ENCODE data around the gene STPG1.

STPG1 gene

GRCh38 chr1:24440436-24440835 is 26.9 kb upstream of the STPG1 start:
- TF ChIP-seq CTCF (conservative IDR thresholded peaks at IDR 0.05): no peak
- no peak for TF ChIP-seq ZFX (IDR thresholded peaks at IDR 0.05)
- H3K27ac ChIP-seq: no peak overlapping the region

- H3K27ac ChIP-seq: no peak overlapping the region
- TF ChIP-seq ZFX (IDR thresholded peaks at IDR 0.05): no peak
- TF ChIP-seq CTCF (conservative IDR thresholded peaks at IDR 0.05): no peak
Observed at GRCh38 chr1:24438423-24438901, 24.9 kb upstream of the STPG1 start.

GRCh38 chr1:24437631-24438396 is 24.2 kb upstream of the STPG1 start:
- no peak overlapping the region for H3K27ac ChIP-seq
- no peak for TF ChIP-seq ZFX (IDR thresholded peaks at IDR 0.05)
- no peak for TF ChIP-seq CTCF (conservative IDR thresholded peaks at IDR 0.05)

GRCh38 chr1:24435782-24436365 is 22.3 kb upstream of the STPG1 start:
- H3K27ac ChIP-seq: no peak overlapping the region
- TF ChIP-seq CTCF (conservative IDR thresholded peaks at IDR 0.05): no peak
- TF ChIP-seq ZFX (IDR thresholded peaks at IDR 0.05): no peak

- no peak for TF ChIP-seq ZFX (IDR thresholded peaks at IDR 0.05)
- TF ChIP-seq CTCF (conservative IDR thresholded peaks at IDR 0.05): no peak
- no peak overlapping the region for H3K27ac ChIP-seq
Observed at GRCh38 chr1:24427545-24427862, 13.9 kb upstream of the STPG1 start.

- TF ChIP-seq CTCF (conservative IDR thresholded peaks at IDR 0.05) (no peak), ZFX (IDR thresholded peaks at IDR 0.05) (no peak)
Observed at GRCh38 chr1:24426744-24427544, 13.4 kb upstream of the STPG1 start.

GRCh38 chr1:24425922-24426321 is 12.3 kb upstream of the STPG1 start:
- H3K27ac ChIP-seq: no peak overlapping the region
- no peak for TF ChIP-seq CTCF (conservative IDR thresholded peaks at IDR 0.05)
- TF ChIP-seq ZFX (IDR thresholded peaks at IDR 0.05): no peak

More at GRCh38 chr1:24426744-24427544, 13.4 kb upstream of the STPG1 start:
- H3K27ac ChIP-seq: no peak overlapping the region

All from C4-2B (cell line).